Neutrophil (primary cell): ENCODE data around the gene KRTAP4-16.
"Not testable (repeated sequence)": the region's sequence is repeated elsewhere in the genome, so short reads cannot be mapped to it uniquely, and the experiment has no call there.

Experiments used
- H3K27ac ChIP-seq: fragments of 200-600 bp; sonication (generic); 2 replicates; pipeline ENCODE4 v1.5.1; 2016; ENCODE audit warnings: mild to moderate bottlenecking, moderate library complexity
- H3K27me3 ChIP-seq: fragments of 200-600 bp; sonication (generic); 2 replicates; pipeline ENCODE4 v1.6.0; 2016; ENCODE audit warnings: mild to moderate bottlenecking
- H3K36me3 ChIP-seq: fragments of 200-600 bp; sonication (generic); 2 replicates; pipeline ENCODE4 v1.5.1; 2017
- H3K4me1 ChIP-seq, 2 experiments: fragments of 200-600 bp in 1 of 2; sonication (generic) in 1 of 2; 1 replicate in 1 of 2; 2 replicates in 1 of 2; pipeline versions ENCODE4 v1.5.1 to v1.6.1; 2013 to 2016; ENCODE audit warnings: low read depth in 1 of 2, low read length in 1 of 2, mild to moderate bottlenecking in 1 of 2, moderate library complexity in 1 of 2; ENCODE audit not compliant: control insufficient read depth in 1 of 2, insufficient read depth in 1 of 2
- H3K4me3 ChIP-seq, 2 experiments: fragments of 200-600 bp in 1 of 2; sonication (generic) in 1 of 2; 1 replicate in 1 of 2; 2 replicates in 1 of 2; pipeline ENCODE4 v1.5.1; 2013 to 2016; ENCODE audit warnings: low read depth in 1 of 2, low read length in 1 of 2, mild to moderate bottlenecking in 1 of 2, moderate library complexity in 1 of 2
- H3K9me3 ChIP-seq: fragments of 200-600 bp; sonication (generic); 2 replicates; pipeline ENCODE4 v1.5.1; 2016
- TF ChIP-seq, protein P1 (sequence below): fragments of 200-600 bp; sonication (generic); IDR thresholded peaks from 2 replicates; pipeline ENCODE4 v1.5.1; 2016; ENCODE audit warnings: antibody characterized with exemption

KRTAP4-16 gene

GRCh38 chr17:41121742-41122141, 19.7 kb upstream of the KRTAP4-16 start:
- Histone ChIP-seq H3K27ac (no peak overlapping the region), H3K9me3 (no peaks in the 10 kb centered on the region), H3K4me1 (peaks cover 5 to 21% of the 10 kb centered on the region in 2 experiments), H3K36me3 (no peaks in the 10 kb centered on the region), H3K4me3 (no peak overlapping the region), H3K27me3 (no peaks in the 10 kb centered on the region)
- TF ChIP-seq, protein P1, sequence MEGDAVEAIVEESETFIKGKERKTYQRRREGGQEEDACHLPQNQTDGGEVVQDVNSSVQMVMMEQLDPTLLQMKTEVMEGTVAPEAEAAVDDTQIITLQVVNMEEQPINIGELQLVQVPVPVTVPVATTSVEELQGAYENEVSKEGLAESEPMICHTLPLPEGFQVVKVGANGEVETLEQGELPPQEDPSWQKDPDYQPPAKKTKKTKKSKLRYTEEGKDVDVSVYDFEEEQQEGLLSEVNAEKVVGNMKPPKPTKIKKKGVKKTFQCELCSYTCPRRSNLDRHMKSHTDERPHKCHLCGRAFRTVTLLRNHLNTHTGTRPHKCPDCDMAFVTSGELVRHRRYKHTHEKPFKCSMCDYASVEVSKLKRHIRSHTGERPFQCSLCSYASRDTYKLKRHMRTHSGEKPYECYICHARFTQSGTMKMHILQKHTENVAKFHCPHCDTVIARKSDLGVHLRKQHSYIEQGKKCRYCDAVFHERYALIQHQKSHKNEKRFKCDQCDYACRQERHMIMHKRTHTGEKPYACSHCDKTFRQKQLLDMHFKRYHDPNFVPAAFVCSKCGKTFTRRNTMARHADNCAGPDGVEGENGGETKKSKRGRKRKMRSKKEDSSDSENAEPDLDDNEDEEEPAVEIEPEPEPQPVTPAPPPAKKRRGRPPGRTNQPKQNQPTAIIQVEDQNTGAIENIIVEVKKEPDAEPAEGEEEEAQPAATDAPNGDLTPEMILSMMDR: no peak

DNA sequence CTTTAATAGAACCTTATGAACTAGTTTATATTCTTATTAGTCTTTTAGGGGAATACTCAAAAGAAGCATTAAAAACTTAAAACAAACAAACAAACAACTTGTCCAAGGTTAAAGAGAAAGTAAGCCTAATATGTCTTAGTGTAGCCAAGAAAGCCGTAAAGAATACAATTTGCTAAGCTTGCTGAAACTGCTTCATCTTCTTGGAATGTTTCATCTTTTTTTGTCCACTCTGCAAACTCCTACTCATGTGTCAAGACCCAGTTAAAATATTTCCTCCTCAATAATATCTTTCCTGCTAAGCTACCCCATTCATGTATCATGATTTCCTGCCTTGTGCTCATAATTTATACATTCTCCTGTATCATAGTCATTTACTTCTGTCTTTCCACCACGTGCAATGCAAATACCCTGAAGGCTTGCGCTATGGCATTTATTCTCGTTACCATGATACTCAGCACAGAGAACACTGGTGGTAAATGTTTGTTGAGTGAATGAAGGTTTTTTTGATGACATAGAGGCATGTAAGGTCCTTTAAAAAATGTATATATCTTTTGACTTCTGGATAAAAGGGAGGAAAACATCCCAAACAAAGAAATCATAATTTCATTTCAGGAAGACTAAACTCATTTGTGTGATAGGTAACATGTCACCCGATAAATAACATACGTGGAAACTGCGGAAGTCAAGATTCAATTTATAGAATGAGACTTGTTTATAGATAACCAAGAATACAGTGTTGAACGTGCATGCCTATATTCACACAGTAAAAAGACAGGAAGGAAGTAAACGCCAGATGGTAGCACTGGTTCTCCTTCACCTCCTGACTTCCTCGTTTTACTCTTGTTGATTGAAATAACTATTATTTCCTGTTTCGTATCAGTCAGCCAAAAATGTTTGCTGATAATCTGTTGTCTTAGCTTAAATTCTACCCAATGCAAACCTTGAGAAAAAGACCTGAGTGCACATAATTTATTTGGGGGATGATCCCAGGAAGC, 18.0 kb upstream of the KRTAP4-16 start:
- H3K9me3 ChIP-seq, H3K4me3 ChIP-seq, H3K36me3 ChIP-seq, H3K27me3 ChIP-seq, H3K27ac ChIP-seq, H3K4me1 ChIP-seq: not testable (repeated sequence)

GRCh38 chr17:41118721-41119120, 16.7 kb upstream of the KRTAP4-16 start:
- Histone ChIP-seq H3K27ac (no peak overlapping the region), H3K36me3 (no peaks in the 10 kb centered on the region), H3K4me1 (peaks cover 0 to 7% of the 10 kb centered on the region in 2 experiments), H3K9me3 (no peaks in the 10 kb centered on the region), H3K27me3 (no peaks in the 10 kb centered on the region), H3K4me3 (no peak overlapping the region)
- TF ChIP-seq, protein P1: no peak

- not testable (repeated sequence) for H3K36me3 ChIP-seq, H3K27me3 ChIP-seq, H3K9me3 ChIP-seq, H3K4me3 ChIP-seq, H3K27ac ChIP-seq, H3K4me1 ChIP-seq
Observed at GRCh38 chr17:41117846-41118386, 15.9 kb upstream of the KRTAP4-16 start, which contains the start of gene KRTAP4-11. Gene KRTAP4-11 (minus strand): TSS chr17:41118373. CDS start chr17:41118315, 58 bp downstream.

GRCh38 chr17:41116297-41116696, 14.3 kb upstream of the KRTAP4-16 start:
- H3K27me3 ChIP-seq: no peaks in the 10 kb centered on the region
- H3K4me3 ChIP-seq: no peak overlapping the region
- peaks cover 0 to 7% of the 10 kb centered on the region in 2 experiments for H3K4me1 ChIP-seq
- no peaks in the 10 kb centered on the region for H3K36me3 ChIP-seq
- no peak overlapping the region for H3K27ac ChIP-seq
- TF ChIP-seq, protein P1: no peak
- no peaks in the 10 kb centered on the region for H3K9me3 ChIP-seq

DNA sequence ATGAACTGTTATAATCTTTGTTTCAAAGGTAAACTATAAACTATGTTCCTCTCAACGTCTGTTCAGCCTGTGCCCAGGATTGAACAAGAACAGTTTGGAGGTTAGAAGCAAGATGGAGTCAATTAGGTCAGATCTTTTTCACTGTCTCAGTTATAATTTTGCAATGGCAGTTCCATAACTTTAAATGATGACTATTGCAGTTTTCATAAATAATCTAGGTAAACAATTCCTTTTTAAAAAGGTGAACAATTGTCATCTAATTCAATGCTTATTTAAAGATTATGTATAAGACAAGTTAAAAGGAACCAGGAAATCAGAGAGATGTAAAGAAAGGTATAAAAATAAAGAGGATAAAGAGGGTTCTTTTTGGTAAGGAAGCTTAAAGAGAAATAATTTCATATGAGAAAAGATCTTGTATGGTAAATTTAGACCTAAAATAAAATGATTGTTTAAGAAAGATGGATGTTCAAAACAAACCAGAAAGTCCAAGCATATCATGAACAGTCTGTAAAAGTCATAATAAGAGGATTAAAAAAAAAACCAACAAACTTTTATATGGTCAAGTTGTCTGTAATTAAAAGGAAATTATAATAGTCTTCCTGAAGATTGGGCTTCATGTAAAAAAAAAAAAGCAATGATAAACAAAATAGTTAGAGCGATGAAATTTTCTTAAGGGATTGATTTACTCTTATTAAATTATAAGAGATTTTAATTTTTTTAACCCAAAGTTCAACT, 9.3 kb upstream of the KRTAP4-16 start:
- H3K27ac ChIP-seq: no peak overlapping the region
- H3K36me3 ChIP-seq: no peaks in the 10 kb centered on the region
- no peaks in the 10 kb centered on the region for H3K27me3 ChIP-seq
- H3K4me3 ChIP-seq: no peak overlapping the region
- TF ChIP-seq, protein P1: no peak
- no peaks in the 10 kb centered on the region for H3K4me1 ChIP-seq
- no peaks in the 10 kb centered on the region for H3K9me3 ChIP-seq

- not testable (repeated sequence) for H3K9me3 ChIP-seq, H3K4me3 ChIP-seq, H3K36me3 ChIP-seq, H3K4me1 ChIP-seq, H3K27me3 ChIP-seq, H3K27ac ChIP-seq
Observed at GRCh38 chr17:41108728-41109386, 6.8 kb upstream of the KRTAP4-16 start.
